ENCODE data around the gene KRTAP10-3. TPM values are rescaled to one million over a fixed set of nuclear protein-coding genes. Genes with fewer than 3 reads are reported as not detected.

Gene KRTAP10-3
- total RNA-seq, 1 donor from 2014 or later: not detected

DNA sequence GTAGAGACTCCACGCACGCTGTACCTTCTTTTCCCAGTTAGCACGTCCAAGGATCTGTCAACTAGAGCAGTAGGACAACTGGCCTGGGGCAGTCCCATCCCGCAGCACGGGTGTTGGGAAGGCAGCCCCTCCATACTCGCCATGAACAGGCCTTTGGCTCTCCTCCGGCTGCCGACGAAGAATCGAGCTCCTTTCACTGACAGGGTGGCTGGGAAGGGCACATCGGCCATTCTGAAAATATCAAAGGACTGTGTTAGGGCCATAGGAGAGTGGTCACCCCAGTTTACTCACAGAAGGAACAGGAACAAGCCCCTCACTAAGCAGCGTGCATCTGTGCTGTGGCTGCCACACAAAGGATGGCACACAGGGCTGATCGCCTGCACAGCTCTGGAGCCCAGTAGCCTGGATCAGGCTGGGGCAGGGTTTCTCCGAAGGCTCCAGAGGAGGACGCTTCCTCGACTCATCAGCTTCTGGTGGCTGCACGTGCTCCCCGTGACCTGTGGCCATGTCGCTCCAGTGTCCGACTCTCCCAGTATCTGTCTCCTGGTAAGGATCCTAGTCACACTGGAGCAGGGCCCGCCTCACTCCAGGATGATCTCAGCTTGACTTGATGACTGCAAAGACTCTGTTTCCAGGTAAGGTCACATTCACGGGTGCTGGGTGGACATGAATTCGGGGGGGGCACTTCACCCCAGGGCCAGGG, 27.5 kb downstream of the KRTAP10-3 start:
- TF ChIP-seq, protein P1, sequence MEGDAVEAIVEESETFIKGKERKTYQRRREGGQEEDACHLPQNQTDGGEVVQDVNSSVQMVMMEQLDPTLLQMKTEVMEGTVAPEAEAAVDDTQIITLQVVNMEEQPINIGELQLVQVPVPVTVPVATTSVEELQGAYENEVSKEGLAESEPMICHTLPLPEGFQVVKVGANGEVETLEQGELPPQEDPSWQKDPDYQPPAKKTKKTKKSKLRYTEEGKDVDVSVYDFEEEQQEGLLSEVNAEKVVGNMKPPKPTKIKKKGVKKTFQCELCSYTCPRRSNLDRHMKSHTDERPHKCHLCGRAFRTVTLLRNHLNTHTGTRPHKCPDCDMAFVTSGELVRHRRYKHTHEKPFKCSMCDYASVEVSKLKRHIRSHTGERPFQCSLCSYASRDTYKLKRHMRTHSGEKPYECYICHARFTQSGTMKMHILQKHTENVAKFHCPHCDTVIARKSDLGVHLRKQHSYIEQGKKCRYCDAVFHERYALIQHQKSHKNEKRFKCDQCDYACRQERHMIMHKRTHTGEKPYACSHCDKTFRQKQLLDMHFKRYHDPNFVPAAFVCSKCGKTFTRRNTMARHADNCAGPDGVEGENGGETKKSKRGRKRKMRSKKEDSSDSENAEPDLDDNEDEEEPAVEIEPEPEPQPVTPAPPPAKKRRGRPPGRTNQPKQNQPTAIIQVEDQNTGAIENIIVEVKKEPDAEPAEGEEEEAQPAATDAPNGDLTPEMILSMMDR (IDR thresholded peaks at IDR 0.05): no peak
- no peak overlapping the region for H3K27ac Mint-ChIP-seq (ENCODE audit: unreplicated experiment)
- H3K36me3 Mint-ChIP-seq (ENCODE audit: low read depth): no peaks in the 10 kb centered on the region
- H3K4me3 Mint-ChIP-seq (ENCODE audit: unreplicated experiment): no peak overlapping the region
- peaks cover 20% of the 10 kb centered on the region for H3K27me3 Mint-ChIP-seq (ENCODE audit: low read depth)
- H3K4me1 Mint-ChIP-seq (ENCODE audit: low read depth): no peaks in the 10 kb centered on the region
- peak; percentile 77 for DNase-seq (ENCODE audit: low spot score)
- H3K9me3 Mint-ChIP-seq (ENCODE audit: low read depth): no peaks in the 10 kb centered on the region

DNA sequence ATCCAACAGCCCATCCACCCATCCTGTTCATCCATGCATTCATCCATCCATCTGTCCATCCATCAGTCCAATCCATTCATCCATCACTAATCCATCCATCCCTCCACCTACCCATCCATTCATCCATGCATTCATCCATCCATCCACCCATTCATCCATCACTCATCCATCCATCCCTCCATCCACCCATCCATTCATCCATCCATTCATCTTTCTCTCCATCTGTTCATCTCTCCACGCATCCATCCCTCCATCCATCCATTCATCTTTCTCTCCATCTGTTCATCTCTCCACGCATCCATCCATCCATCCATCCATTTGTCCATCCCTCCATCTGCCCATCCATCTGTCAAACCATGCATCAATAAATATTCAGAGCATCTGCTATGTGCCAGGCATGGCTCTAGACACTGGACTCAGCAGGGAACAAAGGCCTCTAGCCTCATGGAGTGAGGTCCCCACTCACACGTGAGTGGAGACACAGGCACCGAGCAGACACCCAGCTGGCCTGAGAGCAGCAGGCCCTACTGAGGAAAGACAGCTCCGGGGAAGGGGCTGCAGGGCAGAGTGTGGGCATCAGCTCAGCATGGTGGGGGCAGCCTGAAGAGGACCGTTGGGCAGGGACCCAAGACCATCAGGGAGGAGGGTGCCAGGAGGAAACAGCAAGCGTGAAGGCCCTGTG, 28.2 kb downstream of the KRTAP10-3 start:
- Mint-ChIP-seq H3K36me3 (ENCODE audit: low read depth) (no peaks in the 10 kb centered on the region), H3K27ac (ENCODE audit: unreplicated experiment) (no peak overlapping the region), H3K4me1 (ENCODE audit: low read depth) (no peaks in the 10 kb centered on the region), H3K4me3 (ENCODE audit: unreplicated experiment) (no peak overlapping the region), H3K9me3 (ENCODE audit: low read depth) (no peaks in the 10 kb centered on the region), H3K27me3 (ENCODE audit: low read depth) (peaks cover 20% of the 10 kb centered on the region)
- TF ChIP-seq, protein P1 (IDR thresholded peaks at IDR 0.05): no peak
- peak; percentile 50 for DNase-seq (ENCODE audit: low spot score)

DNA sequence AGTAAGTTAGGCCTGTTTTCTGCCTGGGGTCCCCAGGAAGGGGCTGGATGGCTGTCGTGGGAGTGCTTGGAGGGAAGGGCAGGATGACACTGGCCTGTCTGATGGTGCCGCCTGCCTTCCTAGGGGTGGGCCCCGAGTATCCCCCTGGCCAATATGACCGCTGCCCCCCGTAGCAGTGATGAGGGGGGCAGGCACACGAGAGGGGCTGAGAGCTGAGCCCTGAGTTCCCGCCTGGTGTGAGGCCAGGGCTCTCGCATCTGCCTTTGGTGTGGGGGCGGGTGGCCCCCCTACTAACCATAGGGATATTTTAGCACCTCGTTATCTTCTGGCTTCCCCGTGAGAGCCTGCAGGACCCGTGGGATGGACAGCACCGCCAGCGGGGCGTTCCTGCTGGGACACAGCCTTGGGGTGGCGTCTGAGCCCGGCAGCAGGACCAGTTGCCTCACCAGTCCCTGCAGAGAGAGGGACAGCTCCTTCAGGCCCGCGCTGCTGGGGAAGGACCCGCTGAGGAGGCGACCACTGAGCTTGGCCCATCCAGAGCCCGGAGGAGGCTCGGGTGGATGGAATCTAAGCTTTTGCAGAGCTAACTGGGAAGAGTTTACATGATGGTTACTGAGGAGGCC, 29.0 kb downstream of the KRTAP10-3 start:
- DNase-seq (ENCODE audit: low spot score): peak; percentile 85

DNA sequence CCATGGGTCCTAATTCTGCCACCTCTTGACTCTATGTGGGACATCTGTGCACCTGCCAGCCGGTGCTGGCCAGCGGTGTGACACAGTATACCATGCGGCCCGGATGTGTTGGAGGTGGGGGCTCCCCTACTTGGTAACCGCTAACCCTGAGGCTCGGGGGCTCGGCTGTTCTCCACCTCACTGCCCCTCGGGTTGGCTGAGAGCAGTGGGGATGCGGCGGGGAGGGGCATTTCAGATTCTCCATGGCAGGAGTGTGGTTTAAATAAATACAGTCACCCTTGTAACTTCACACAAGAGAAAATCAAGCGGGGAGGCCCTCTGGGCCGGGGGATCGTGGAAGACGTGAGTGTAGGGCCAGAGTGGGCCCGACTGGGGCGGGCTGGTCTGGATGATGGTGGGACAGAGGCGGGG, 29.6 kb downstream of the KRTAP10-3 start:
- peaks cover 13% of the 10 kb centered on the region for H3K27me3 Mint-ChIP-seq (ENCODE audit: low read depth)

More for the DNA sequence above, 29.0 kb downstream of the KRTAP10-3 start:
- TF ChIP-seq, protein P1 (IDR thresholded peaks at IDR 0.05): no peak
- H3K27ac Mint-ChIP-seq (ENCODE audit: unreplicated experiment): no peak overlapping the region
- no peaks in the 10 kb centered on the region for H3K4me1 Mint-ChIP-seq (ENCODE audit: low read depth)
- H3K4me3 Mint-ChIP-seq (ENCODE audit: unreplicated experiment): no peak overlapping the region
- peaks cover 13% of the 10 kb centered on the region for H3K27me3 Mint-ChIP-seq (ENCODE audit: low read depth)
- H3K36me3 Mint-ChIP-seq (ENCODE audit: low read depth): no peaks in the 10 kb centered on the region
- no peaks in the 10 kb centered on the region for H3K9me3 Mint-ChIP-seq (ENCODE audit: low read depth)

DNA sequence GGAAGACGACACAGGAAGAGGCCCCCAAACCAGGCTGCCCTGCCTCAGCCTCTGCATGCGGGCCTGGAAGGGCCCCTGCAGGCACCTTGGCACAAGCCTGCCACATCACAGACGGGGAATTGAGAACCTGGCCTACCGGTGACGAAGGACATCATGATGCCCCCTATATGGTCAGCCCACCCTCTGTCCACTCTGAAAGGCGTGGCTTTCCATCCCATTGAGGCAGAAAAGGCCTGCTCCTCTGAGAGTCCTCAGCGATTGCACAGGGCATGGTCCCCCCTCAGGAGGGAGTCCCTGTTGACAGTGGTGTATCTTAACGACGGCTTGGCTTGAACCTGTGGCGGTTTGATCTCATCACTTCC, 30.0 kb downstream of the KRTAP10-3 start:
- H3K36me3 Mint-ChIP-seq (ENCODE audit: low read depth): no peaks in the 10 kb centered on the region
- no peak overlapping the region for H3K4me3 Mint-ChIP-seq (ENCODE audit: unreplicated experiment)
- no peaks in the 10 kb centered on the region for H3K4me1 Mint-ChIP-seq (ENCODE audit: low read depth)
- H3K27me3 Mint-ChIP-seq (ENCODE audit: low read depth): peaks cover 13% of the 10 kb centered on the region
- H3K9me3 Mint-ChIP-seq (ENCODE audit: low read depth): no peaks in the 10 kb centered on the region
- TF ChIP-seq, protein P1 (IDR thresholded peaks at IDR 0.05): no peak
- no peak for DNase-seq (ENCODE audit: low spot score)
- H3K27ac Mint-ChIP-seq (ENCODE audit: unreplicated experiment): no peak overlapping the region

More for the DNA sequence above, 29.6 kb downstream of the KRTAP10-3 start:
- H3K9me3 Mint-ChIP-seq (ENCODE audit: low read depth): no peaks in the 10 kb centered on the region
- DNase-seq (ENCODE audit: low spot score): peak; percentile 81
- TF ChIP-seq, protein P1 (IDR thresholded peaks at IDR 0.05): no peak
- H3K27ac Mint-ChIP-seq (ENCODE audit: unreplicated experiment): no peak overlapping the region
- H3K36me3 Mint-ChIP-seq (ENCODE audit: low read depth): no peaks in the 10 kb centered on the region
- H3K4me1 Mint-ChIP-seq (ENCODE audit: low read depth): no peaks in the 10 kb centered on the region
- no peak overlapping the region for H3K4me3 Mint-ChIP-seq (ENCODE audit: unreplicated experiment)
